HCEC 1CT (cell line): ENCODE results near the gene PLLP.

ENCODE experiments used
- DNase-seq: peaks from one replicate; pipeline ENCODE4 v3.0.0-alpha.2; 2017

The PLLP gene

DNA sequence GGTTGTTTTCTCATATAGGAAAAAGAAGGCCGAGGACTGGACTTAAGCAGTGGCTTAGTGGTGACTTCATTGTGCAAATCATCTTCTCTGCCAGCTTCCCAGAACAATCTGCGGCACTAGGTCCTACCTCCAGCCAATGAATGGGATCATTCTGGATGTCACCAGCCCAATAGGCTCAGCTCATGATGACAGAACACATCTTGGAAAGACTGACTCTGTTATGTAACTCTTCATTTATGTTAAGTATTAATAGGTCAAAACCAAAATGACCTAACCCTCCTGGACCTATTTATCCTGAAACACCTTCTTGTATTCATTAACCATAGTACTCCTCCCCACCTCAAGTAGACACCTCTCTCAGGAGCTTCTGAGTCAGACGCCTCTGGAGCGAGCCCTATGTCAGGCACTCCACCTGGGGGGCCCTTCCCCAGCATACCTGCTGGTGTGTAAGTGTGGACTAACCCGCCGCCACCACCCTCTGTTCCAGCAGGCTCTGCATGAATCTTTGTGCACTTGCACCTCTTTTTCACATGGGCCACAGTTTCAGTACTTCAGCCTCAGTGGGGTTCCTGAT is 32.2 kb downstream of the PLLP start:
- DNase-seq, result no peak

DNA sequence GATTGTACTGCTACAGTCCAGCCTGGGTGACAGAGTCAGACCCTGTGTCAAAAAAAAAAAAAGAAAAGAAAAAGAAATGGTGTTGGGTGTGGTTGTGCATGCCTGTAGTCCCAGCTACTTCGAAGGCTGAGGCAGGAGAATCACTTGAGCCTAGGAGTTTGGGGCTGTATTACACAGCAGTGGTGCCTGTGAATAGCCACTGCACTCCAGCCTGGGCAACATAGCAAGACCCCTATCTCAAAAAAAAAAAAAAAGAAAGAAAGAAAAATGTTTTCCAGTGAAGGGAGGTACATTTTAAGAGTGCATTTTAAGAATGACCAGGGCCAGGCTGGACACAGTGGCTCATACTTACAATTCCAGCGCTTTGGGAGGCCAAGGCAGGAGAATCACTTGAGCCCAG is 33.1 kb downstream of the PLLP start:
- no peak for DNase-seq

DNA sequence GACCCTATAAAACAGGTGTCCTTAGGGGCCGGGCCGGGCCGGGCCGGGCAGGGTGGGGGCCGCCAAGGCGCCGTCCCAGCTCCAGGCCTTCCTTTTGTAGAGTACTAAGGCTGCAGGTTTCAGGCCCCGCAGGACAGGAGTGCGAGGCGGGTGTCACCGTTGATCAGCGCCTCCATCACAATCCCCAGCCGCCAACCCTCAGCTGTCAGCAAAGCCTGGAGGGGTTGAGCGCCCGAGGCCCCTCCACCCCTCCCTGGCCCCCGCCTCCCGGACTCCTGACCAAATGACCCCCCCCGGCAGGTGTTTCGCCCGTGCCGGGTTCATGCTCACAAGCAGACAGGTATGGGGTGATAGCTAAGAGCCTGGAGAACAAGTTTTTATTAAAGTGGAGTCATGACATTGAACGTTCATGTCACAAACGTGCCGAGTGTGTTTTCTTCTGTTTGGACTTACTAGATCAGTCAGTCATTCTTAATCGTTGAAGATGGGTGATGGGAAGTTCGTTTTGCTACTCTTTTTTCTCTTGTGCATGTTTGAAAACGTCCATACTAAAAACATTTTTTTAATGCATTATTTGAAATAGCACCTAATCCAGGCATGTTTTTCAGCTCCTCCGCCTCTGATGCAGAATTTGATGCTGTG is 38.9 kb downstream of the PLLP start:
- no peak for DNase-seq

DNA sequence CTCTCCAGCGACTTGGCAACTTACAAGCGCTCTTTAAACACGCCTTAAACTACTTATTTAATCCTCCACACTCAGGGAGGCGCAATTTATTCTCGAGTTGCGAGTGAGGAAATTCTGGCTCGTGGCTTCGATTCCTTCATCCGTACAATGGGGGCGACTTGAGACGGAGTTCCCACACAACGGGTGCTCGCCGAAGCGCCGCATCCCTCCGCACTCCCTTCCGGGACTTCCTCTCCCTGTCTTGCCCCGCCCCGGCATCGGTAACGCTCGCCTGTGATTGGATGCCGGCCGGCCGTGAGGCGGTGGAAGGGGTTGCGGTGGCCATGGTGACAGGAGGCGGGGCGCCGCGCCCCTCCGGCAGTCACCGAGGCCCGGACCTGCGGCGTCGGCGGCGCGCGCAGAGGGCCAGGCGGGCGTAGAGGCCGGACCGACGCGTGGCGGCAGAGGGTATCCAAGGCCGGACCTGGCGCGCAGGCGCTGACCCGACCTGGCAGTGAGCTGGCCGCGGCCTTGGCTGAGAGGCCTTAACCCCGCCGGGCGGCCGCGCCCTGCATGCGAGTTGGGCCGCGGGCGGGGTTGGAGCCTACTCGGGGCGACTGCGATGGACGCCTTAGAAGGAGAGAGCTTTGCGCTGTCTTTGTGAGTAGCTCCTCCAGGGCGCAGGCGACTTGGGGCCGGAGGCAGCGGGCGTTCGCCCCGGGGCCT is 39.6 kb downstream of the PLLP start, which contains the start of gene ARL2BP:
Gene ARL2BP (plus strand): TSS at position 493 of the 705 bp plus-strand sequence. CDS start 109 bp downstream, at position 602.
- peak; percentile 97 for DNase-seq

DNA sequence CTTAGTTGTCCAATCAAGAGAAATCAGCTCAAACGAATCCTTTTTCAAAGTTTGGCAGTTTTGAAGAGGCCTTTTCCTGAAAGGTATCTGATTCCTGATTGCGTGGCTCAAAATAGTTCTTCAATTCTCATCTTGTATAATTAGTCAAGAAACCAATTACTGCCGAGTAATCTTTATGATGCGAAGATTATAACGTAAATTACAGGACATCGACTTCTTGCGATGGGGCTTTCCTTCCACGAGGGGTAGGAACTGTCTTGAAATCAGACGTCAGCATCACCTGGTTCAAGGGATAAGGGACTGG is 40.1 kb downstream of the PLLP start:
- no peak for DNase-seq

DNA sequence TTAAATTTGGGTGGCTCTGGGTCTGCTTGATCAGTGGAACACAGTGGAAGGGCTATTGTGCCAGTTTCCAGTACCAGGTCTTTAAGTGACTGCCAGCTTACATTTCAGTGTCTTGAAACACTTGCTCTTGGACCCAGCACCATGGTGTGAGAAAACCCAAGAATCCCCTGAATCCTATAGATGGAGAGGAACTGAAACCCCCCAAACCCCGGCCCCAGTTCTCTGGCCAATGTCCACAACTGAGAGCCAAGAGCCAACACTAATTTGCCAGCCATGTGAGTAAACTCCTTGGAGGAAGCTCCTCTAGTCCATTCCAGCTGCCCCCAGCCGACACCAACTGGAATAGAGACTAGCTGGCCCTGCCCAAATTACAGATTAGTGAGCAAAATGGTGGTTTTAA is 41.8 kb downstream of the PLLP start:
- no peak for DNase-seq

DNA sequence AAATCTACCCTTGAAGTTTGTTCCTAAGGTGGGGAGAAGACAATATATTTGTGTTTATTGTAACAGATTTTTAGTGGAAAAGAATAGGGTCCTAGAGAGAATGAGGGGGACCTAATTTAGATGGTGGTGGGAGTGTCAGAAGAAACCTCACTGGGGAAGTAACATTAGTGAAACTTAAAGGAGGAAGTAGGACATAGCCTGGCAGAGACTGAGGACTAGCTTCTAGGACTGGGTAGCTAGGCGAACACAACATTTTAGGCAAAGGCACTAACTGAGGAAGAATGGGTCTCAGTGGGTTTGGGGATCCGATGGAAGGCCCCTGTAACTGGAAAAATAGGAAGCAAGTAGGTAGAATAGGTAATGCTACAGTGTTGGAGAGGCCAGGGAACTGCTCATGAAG is 43.6 kb downstream of the PLLP start:
- no peak for DNase-seq

DNA sequence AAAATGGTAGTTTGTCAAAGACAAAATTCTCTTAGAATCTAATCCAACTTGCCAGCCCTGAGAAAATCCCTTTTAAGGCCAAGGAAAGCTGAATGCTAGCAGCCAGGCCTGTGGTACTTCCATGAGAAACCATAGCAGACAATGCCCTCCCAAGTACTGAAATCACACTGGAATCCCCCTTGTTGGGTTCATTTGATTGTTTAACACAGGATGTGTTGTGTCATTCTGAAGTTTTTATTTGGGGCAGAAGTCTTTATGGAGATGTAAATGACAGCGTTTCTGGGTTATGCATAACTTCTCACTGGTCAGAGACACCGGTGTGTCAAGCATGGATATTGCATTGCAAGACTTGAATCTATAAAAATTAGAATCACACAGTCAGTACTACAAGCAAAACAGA is 45.4 kb downstream of the PLLP start:
- DNase-seq, result no peak

DNA sequence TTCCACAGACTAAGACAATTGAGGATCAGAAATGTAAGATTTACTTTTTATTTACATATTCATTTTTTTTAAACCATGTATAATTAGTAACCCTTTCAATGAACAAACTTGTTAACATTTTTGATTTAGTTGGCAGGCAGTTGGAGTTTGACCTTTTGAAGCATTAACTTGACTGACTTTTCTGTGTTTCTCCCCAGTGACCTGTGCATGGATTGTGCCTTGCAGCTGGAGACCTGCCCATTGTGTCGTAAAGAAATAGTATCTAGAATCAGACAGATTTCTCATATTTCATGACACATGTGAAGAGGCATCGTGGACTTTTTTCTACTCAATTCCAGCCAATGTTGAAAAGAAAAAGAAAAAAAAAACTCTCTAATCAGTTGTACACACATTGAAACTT is 45.8 kb downstream of the PLLP start:
- no peak for DNase-seq

DNA sequence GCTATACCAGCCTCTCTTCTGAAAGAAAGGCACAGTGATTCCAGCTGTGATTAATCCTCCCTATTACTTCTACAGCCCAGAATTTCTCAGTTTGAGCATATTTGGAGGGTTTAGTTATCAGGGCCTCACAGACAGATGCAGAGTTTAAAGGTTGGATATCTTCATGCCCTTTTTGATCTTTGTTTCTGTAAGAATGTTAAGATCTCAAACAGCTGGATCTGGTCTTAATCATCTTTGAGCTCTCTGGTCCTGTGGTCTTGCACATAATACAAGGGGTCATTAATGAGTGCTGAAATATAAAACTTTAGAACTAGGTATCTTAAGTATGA is 48.5 kb downstream of the PLLP start:
- DNase-seq, result no peak

DNA sequence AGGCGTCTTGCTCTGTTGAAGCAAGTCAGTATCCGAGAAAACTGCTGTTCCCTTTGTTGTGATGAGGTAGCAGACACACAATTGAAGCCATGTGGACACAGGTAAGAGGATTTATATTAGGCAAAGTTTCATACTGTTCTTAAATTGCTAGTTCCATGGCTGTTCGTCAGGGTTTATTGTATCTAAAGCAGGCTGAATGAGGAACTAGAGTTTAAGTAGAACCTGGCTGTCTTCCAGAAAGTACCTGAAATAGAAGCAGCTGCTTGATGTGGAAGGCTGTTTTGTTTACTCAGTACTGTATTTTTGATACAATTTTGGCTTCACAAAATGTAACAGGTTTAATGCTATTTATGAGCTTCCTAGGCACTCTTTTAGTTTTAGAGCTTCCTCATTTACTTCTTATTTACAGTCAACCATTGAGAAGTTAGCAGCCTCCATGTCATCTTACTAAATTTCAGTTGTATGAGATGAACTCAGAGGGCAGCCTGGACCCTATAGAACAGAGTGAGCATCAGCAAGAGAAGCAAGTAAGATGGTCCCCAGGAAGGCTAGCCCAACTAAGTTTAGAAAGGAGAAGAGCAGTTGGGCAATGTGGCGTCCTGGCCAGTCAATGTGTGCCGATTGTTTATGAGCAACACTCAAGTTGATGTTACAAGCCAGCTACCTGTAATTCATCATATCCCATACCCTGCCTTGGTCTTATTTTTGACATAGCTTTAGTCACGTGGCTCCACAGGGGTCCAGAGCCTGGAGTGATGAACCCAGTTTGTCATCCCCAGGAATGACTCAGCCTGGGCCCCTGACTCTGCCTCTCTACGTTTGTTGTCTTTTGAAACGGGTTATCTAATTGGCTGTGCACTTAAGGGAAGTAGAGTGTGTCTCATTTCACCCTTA is 49.1 kb downstream of the PLLP start:
- DNase-seq, result peak; percentile 26

DNA sequence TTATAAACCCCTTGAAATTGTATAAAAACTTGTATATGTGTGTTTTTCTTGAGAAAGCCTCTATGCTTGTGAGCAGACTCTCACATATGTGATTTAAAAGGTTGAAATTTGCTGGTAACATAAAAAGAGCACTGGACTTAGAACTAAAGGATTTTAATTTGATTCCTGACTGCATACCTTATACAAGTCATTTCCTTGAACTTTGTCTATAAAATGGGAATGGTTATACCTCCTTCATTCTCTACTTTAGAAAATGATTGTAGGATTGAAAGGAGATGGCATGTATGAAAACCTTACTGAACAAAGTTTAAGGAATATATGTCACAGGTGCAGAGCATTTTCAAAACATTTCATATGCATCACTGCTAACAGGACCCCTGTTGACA is 49.8 kb downstream of the PLLP start:
- no peak for DNase-seq

DNA sequence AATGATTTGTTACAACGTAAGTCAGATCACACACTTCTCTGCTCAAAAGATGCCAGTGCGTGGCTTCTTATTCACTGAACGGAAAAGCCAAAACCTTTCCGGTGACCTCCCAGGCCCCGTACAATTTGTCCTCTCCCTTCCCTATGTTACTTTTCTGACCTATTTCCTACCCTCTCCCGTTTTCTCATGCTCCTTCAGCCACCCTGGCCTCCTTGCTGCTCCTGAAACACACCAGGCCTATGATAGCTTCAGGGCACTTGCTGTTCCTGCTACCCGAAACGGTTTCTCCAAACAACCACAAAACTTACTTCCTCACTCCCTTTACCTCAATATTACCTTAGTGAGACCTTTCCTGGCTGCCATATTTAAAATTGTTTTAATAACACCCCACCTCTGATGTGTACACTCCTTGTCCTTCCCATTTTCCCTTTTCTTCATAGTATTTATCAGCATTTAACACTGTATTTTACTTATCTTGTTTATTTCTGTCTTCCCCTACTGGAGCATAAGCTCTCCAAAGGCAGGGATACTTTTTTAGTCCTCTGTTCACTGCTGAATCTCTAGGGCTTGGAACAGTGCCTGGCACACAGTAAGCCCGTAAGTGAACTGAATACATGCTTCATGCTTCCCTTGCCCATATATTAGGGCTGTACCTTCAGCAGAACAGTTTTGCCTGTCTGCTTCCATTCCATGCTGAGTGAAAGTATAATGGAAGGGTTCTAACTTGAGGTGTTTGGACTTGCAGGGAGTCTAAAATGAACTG is 50.3 kb downstream of the PLLP start:
- no peak for DNase-seq

DNA sequence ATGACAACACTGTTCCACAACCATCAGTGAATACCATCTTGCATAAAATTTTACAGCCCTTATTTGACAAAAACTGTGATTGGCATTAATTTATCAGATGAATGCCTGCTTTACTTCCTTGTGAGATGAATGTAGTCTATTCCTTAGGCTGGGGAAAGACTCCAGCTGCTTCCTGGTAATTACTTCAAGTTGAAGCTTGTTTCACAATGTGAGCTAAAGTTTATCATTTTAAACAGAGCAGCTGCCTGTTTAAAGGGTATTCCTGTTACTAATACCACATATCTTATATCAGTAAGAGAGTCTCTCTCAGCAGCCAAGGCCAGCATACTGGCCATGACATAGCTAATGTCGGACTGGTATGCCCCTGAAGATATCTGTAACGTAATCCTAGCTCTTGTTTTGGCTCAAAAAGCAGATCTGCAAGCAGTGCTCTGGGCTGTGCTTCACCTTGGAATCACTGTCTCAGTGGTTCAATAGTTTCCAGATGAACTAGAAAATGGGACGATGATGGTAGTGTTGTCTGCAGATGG is 52.6 kb downstream of the PLLP start:
- no peak for DNase-seq

DNA sequence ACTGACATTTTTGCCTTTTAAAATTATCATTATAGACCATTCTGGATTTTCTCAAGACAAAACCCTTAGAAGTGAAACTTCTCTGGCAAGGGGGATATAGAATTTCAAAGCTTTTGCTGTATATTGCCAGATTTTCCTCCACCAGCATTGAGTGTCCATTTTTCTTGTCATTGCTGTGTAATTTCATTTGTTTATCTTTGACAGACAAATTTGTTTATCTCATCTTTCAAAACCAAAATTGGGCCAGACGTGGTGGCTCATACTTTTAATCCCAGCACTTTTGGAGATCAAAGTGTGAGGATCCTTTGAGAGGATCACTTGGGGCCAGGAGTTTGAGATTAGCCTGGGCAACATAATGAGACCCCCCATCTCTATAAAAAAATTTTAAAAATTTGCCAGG is 55.4 kb downstream of the PLLP start:
- no peak for DNase-seq

DNA sequence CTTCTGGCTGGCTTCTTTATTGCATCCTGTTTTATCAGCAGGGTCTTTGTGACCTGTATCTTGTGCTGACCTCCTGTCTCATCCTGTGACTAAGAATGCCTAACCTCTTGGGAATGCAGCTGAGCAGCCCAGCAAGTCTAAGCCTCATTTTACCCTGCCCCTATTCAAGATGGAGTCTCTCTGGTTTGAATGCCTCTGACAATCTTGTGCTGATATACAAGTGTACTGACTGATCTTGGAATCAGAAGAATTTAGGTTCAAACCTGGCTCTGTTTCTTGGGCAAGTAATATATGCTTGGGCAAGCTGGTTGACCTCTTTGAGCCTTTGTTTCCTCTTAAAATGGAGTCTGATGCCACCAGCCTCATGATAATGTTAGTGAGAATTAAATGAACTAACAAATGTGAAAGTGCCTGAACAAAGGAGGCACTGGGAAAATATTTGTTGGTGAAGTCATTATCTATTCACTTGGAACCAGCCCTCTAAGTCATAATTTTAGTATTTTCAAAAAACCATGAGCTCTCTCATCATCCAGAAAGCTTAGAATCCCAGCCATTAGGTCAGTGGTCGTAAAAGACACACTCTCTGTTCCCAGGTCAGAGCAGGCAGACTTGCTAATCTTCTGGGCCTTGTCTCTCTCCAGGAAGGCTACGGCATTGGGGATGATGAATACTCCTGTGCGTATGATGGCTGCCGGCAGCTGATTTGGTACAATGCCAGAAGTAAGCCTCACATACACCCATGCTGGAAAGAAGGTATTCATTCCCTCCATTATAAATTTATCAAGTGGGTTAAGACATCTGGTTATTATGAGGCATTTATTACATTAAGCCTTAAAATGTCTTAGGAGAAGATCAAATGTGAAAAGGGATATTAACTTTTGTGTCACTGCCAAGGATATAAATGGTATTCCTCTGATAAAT is 57.5 kb downstream of the PLLP start:
- no peak for DNase-seq

DNA sequence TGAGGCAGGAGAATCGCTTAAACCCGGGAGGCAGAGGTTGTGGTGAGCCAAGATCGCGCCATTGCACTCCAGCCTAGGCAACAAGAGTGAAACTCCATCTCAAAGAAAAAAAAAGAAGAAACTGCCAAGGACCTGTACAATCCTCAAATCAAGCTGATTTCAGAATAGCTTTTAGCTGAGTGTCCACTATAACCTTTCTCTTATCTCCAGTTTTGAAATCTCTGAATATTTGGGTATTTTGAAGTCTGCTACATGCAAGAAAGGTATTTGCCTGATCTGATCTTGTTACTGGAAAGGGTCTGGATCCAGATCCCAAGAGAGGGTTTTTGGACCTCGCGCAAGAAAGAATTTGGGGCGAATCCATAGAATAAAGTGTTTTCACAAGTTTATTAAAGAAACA is 58.5 kb downstream of the PLLP start:
- no peak for DNase-seq

DNA sequence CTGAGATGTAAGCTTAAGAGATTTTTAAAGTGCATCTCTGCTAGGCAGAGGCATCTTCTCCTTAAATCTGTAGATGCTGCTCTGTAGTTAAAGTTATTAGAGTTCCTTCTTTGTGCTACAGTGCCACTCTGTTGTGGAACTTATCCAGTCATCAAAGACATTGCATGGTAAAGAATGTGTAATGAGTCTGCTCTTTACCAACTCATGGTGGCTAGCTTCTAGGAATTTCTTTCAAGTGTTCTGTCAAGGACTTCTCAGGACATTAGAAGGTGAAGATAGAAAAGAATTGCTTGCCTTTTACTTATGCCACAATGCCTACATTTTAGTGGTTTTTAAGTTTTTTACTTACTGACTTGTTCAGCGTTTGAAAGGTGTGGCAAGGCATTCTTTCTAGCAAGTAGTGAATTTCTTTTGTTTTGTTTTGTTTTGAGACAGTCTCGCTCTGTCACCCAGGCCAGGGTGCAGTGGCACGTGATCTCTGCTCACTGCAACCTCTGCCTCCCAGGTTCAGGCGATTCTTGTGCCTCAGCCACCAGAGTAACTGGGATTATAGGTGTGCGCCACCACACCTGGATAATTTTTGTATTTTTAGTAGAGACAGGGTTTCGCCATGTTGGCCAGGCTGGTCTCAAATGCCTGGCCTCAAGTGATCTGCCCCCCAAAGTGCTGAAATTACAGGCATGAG is 59.7 kb downstream of the PLLP start:
- no peak for DNase-seq

DNA sequence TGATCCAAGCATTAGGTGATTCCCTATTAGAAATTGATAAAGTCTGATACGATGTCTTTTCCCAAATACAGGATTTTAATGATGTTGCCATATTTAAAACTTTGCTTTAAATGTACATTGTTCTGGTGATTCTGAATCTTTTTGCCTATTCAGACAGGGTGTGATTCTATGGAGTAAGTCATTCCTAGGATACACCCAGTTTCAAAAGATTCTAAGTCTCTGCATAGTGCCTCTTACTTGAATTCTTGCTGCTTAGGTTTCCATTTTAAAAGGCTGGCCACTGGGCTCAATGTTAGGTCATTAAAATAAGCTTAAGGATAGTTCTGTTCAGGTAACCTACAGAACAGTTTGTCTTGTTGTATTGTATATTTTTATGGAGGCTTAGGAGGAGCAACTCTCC is 61.4 kb downstream of the PLLP start:
- DNase-seq, result no peak

DNA sequence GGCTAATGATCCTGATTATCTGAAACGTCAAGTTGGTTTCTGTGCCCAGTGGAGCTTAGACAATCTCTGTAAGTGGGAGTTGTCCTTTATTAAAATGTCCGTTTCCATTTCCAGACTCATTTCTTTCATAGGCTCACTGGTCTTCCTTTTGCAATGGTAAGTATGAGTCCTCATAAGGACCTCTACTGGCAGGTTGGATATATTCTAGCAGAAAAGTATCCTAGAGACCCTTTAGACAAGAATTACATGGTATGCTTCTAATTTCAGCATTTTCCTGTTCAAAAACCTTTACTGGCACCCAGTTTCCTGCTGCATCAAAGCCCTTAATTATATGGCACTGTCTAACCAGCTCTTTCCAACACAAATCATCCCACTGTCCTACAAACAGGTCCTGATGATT is 67.5 kb downstream of the PLLP start:
- no peak for DNase-seq

DNA sequence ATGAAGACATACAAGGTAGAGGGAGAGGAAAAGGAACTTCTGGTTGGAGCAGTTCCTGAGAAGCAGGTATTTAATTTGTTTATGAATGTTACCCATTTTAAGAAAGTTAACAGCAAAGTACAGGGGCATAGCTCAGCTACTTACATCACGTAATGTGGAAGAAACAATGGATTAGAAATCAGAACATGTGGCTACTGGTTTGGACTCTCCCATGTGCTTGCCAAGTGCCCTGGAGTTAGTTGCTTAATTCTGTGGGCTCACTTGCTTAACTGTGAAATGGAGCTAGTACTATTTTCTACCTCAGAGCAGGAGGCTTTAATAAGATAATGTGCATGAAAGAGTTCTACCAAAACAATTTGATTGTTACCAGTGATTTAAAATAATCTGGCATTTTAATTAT is 71.0 kb downstream of the PLLP start:
- no peak for DNase-seq
